ENCODE measurements around the gene FRMD4A.

DNA sequence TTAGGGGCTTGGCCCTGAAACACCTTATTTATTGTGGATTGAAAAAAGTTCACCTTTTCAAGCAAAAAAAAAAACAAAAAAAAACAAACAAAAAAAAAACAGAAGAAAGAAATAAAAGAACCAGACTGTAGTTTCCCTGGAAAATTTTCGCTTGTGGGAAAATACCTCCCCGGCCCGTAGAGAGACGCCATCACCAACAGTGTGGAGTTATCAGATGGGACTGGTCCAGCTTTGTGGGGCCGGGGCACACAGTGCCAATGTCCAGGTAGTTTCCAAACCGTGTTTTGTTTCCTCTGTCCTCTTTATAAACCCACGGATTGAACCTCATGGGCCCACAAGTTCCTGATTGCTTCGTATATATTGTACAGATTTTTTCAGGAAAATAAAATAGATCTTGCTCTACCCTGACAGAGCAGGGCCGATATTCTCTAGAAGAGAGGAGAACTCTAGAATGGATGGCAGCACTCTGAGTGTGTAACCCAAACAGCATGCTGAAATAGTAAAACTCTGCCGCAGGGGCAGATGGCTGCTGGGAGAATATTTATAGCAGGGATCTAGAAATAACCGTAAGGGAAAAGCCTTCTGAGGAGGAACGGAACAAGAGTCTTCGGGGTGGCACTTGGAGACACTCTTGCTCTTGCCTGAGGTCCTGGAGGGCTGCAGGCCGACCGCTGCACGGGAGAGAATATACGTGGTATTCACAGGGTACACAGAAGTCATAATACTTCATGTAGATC is 241.0 kb downstream of the FRMD4A start:
- TF ChIP-seq, protein P1, sequence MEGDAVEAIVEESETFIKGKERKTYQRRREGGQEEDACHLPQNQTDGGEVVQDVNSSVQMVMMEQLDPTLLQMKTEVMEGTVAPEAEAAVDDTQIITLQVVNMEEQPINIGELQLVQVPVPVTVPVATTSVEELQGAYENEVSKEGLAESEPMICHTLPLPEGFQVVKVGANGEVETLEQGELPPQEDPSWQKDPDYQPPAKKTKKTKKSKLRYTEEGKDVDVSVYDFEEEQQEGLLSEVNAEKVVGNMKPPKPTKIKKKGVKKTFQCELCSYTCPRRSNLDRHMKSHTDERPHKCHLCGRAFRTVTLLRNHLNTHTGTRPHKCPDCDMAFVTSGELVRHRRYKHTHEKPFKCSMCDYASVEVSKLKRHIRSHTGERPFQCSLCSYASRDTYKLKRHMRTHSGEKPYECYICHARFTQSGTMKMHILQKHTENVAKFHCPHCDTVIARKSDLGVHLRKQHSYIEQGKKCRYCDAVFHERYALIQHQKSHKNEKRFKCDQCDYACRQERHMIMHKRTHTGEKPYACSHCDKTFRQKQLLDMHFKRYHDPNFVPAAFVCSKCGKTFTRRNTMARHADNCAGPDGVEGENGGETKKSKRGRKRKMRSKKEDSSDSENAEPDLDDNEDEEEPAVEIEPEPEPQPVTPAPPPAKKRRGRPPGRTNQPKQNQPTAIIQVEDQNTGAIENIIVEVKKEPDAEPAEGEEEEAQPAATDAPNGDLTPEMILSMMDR (IDR thresholded peaks at IDR 0.05): no peak
- TF ChIP-seq GABPA (IDR thresholded peaks at IDR 0.05; ENCODE audit: low read depth) (no peak), SIN3A (IDR thresholded peaks at IDR 0.05; ENCODE audit: borderline replicate concordance, low read depth, low read length) (no peak), EZH2phosphoT487 (IDR thresholded peaks at IDR 0.05; ENCODE audit: borderline replicate concordance, low read depth) (no peak), NRF1 (IDR thresholded peaks at IDR 0.05; ENCODE audit: low read depth, low read length) (no peak), SMC3 (IDR thresholded peaks at IDR 0.05; ENCODE audit: low read depth, low read length) (no peak)
